DMS114 treated with DMSO at 0.1 percent for 48 hours (cell line): ENCODE results near the gene USP17L19.
"Not testable (repeated sequence)": the region's sequence is repeated elsewhere in the genome, so short reads cannot be mapped to it uniquely, and the experiment has no call there.

Source experiments
- DNase-seq: peaks from one replicate; lab custom pipeline; 2025; ENCODE audit not compliant: unreplicated experiment; lab: John Stamatoyannopoulos, UW

The USP17L19 gene

GRCh38 chr4:9253078-9253477, at the start of gene USP17L19:
TSS of gene USP17L19 (plus strand) at chr4:9253378. CDS start at chr4:9253378, 0 bp downstream.
- not testable (repeated sequence) for DNase-seq

DNA sequence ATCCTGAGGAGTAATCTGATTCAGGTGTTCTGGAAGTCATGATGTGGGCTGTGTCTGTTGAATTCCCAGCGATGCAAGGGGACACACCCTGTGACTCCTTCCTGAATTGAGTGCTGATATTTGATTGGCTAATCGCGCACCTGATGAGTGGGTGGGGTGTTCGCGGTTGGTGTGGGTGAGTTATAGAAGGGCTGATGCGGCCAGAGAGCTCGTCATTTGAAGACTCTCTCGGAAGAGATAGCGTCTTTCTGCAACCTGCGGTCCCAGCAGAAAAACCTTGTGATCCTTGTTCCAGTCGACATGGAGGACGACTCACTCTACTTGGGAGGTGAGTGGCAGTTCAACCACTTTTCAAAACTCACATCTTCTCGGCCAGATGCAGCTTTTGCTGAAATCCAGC, 42.8 kb upstream of the USP17L19 start, which contains the start of gene USP17L10:
Gene USP17L10 (plus strand): TSS at position 301 of the 400 bp plus-strand sequence. CDS start 0 bp downstream, at position 301.
- DNase-seq, result not testable (repeated sequence)

DNA sequence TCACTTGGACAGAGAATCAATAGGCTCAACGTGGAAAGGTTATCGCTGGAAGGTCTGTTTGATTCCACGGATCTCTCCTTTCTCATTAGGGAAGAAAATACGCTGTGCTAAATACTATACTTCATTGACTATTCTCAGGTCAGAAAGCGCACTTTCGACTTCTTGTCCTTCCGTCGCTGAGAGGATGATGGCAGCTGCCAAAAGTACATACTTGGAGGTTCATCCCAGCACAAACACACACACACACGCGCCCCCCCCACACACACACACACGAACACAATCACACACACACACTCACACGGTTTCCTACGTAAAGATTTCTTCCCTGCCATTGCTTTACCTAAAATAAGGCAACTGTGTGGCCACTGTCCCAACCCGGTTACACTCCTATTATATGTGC, 38.5 kb upstream of the USP17L19 start:
- not testable (repeated sequence) for DNase-seq

DNA sequence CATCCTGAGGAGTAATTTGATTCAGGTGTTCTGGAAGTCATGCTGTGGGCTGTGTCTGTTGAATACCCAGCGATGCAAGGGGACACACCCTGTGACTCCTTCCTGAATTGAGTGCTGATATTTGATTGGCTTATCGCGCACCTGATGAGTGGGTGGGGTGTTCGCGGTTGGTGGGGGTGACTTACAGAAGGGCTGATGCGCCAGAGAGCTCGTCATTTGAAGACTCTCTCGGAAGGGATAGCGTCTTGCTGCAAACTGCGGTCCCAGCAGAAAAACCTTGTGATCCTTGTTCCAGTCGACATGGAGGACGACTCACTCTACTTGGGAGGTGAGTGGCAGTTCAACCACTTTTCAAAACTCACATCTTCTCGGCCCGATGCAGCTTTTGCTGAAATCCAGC, 38.1 kb upstream of the USP17L19 start, which contains the start of gene USP17L11:
Gene USP17L11 (plus strand): TSS at position 301 of the 400 bp plus-strand sequence. CDS start 0 bp downstream, at position 301.
- not testable (repeated sequence) for DNase-seq

DNA sequence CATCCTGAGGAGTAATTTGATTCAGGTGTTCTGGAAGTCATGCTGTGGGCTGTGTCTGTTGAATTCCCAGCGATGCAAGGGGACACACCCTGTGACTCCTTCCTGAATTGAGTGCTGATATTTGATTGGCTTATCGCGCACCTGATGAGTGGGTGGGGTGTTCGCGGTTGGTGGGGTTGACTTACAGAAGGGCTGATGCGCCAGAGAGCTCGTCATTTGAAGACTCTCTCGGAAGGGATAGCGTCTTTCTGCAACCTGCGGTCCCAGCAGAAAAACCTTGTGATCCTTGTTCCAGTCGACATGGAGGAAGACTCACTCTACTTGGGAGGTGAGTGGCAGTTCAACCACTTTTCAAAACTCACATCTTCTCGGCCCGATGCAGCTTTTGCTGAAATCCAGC, 33.3 kb upstream of the USP17L19 start, which contains the start of gene USP17L12:
Gene USP17L12 (plus strand): TSS at position 301 of the 400 bp plus-strand sequence. CDS start 0 bp downstream, at position 301.
- not testable (repeated sequence) for DNase-seq

- not testable (repeated sequence) for DNase-seq
Measured at GRCh38 chr4:9224596-9224995, 28.6 kb upstream of the USP17L19 start, which contains the start of gene USP17L13. TSS of gene USP17L13 (plus strand) at chr4:9224896. CDS start at chr4:9224896, 0 bp downstream.

- DNase-seq, result not testable (repeated sequence)
Measured at GRCh38 chr4:9230249-9230648, 22.9 kb upstream of the USP17L19 start.

GRCh38 chr4:9234085-9234484, 19.1 kb upstream of the USP17L19 start, which contains the start of gene USP17L15:
TSS of gene USP17L15 (plus strand) at chr4:9234385. CDS start at chr4:9234385, 0 bp downstream.
- DNase-seq, result not testable (repeated sequence)

DNA sequence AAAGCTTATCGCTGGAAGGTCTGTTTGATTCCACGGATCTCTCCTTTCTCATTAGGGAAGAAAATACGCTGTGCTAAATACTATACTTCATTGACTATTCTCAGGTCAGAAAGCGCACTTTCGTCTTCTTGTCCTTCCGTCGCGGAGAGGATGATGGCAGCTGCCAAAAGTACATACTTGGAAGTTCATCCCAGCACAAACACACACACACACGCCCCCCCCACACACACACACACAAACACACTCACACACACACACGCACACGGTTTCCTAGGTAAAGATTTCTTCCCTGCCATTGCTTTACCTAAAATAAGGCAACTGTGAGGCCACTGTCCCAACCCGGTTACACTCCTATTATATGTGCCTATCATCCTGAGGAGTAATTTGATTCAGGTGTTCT, 14.7 kb upstream of the USP17L19 start:
- not testable (repeated sequence) for DNase-seq

DNA sequence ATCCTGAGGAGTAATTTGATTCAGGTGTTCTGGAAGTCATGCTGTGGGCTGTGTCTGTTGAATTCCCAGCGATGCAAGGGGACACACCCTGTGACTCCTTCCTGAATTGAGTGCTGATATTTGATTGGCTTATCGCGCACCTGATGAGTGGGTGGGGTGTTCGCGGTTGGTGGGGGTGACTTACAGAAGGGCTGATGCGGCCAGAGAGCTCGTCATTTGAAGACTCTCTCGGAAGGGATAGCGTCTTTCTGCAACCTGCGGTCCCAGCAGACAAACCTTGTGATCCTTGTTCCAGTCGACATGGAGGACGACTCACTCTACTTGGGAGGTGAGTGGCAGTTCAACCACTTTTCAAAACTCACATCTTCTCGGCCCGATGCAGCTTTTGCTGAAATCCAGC, 9.6 kb upstream of the USP17L19 start, which contains the start of gene USP17L17:
Gene USP17L17 (plus strand): TSS at position 301 of the 400 bp plus-strand sequence. CDS start 0 bp downstream, at position 301.
- not testable (repeated sequence) for DNase-seq

DNA sequence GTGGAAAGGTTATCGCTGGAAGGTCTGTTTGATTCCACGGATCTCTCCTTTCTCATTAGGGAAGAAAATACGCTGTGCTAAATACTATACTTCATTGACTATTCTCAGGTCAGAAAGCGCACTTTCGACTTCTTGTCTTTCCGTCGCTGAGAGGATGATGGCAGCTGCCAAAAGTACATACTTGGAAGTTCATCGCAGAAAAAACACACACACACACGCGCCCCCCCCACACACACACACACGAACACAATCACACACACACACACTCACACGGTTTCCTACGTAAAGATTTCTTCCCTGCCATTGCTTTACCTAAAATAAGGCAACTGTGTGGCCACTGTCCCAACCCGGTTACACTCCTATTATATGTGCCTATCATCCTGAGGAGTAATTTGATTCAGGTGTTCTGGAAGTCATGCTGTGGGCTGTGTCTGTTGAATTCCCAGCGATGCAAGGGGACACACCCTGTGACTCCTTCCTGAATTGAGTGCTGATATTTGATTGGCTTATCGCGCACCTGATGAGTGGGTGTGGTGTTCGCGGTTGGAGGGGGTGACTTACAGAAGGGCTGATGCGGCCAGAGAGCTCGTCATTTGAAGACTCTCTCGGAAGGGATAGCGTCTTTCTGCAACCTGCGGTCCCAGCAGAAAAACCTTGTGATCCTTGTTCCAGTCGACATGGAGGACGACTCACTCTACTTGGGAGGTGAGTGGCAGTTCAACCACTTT, 5.1 kb upstream of the USP17L19 start, which contains the start of gene USP17L18:
Gene USP17L18 (plus strand): TSS at position 678 of the 728 bp plus-strand sequence. CDS start 0 bp downstream, at position 678.
- DNase-seq, result not testable (repeated sequence)

DNA sequence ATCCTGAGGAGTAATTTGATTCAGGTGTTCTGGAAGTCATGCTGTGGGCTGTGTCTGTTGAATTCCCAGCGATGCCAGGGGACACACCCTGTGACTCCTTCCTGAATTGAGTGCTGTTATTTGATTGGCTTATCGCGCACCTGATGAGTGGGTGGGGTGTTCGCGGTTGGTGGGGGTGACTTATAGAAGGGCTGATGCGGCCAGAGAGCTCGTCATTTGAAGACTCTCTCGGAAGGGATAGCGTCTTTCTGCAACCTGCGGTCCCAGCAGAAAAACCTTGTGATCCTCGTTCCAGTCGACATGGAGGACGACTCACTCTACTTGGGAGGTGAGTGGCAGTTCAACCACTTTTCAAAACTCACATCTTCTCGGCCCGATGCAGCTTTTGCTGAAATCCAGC, 4.6 kb downstream of the USP17L19 start, which contains the start of gene USP17L20:
Gene USP17L20 (plus strand): TSS at position 301 of the 400 bp plus-strand sequence. CDS start 0 bp downstream, at position 301.
- DNase-seq, result not testable (repeated sequence)

- not testable (repeated sequence) for DNase-seq
Measured at GRCh38 chr4:9262572-9262971, 9.4 kb downstream of the USP17L19 start, which contains the start of gene USP17L21. TSS of gene USP17L21 (plus strand) at chr4:9262872. CDS start at chr4:9262872, 0 bp downstream.

DNA sequence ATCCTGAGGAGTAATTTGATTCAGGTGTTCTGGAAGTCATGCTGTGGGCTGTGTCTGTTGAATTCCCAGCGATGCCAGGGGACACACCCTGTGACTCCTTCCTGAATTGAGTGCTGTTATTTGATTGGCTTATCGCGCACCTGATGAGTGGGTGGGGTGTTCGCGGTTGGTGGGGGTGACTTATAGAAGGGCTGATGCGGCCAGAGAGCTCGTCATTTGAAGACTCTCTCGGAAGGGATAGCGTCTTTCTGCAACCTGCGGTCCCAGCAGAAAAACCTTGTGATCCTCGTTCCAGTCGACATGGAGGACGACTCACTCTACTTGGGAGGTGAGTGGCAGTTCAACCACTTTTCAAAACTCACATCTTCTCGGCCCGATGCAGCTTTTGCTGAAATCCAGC, 14.1 kb downstream of the USP17L19 start, which contains the start of gene USP17L22:
Gene USP17L22 (plus strand): TSS at position 301 of the 400 bp plus-strand sequence. CDS start 0 bp downstream, at position 301.
- DNase-seq, result not testable (repeated sequence)

DNA sequence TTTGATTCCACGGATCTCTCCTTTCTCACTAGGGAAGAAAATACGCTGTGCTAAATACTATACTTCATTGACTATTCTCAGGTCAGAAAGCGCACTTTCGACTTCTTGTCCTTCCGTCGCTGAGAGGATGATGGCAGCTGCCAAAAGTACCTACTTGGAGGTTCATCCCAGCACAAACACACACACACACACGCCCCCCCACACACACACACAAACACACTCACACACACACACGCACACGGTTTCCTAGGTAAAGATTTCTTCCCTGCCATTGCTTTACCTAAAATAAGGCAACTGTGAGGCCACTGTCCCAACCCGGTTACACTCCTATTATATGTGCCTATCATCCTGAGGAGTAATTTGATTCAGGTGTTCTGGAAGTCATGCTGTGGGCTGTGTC, 18.5 kb downstream of the USP17L19 start:
- DNase-seq, result not testable (repeated sequence)
